Lower lobe of right lung (tissue), 2 donors: Measurements from ENCODE around the gene MYOF. TPM values are rescaled to one million over a fixed set of nuclear protein-coding genes. Genes with fewer than 3 reads are reported as not detected.

Experiments used
- ATAC-seq, 2 donors: fragments of 200-7000 bp; cut with Tn5 transposase; one replicate each; pipeline ENCODE4 v1.9.1; 2020 to 2022; ENCODE audit warnings: mild to moderate bottlenecking in 2 of 2, moderate library complexity in 2 of 2
- DNase-seq: peaks from one replicate; pipeline ENCODE4 v3.0.0-alpha.2; 2020
- H3K27ac ChIP-seq: fragments of 200-600 bp; one replicate; pipeline ENCODE4 v1.8.0; 2022
- H3K27me3 ChIP-seq: fragments of 200-600 bp; one replicate; pipeline ENCODE4 v1.8.0; 2022; ENCODE audit warnings: low read depth
- H3K36me3 ChIP-seq: fragments of 200-600 bp; one replicate; pipeline ENCODE4 v1.8.0; 2022; ENCODE audit warnings: mild to moderate bottlenecking
- H3K4me1 ChIP-seq: fragments of 200-600 bp; one replicate; pipeline ENCODE4 v1.8.0; 2022
- H3K4me3 ChIP-seq: fragments of 200-600 bp; one replicate; pipeline ENCODE4 v1.8.0; 2022; ENCODE audit warnings: mild to moderate bottlenecking
- H3K9me3 ChIP-seq: fragments of 200-600 bp; one replicate; pipeline ENCODE4 v1.8.0; 2022
- intact Hi-C: fragments of 100-400 bp; cut with DNase I; formaldehyde crosslinking; loops from one replicate; pipeline ENCODE4 v1.11.0; 2022
- total RNA-seq: library from RNA; stranded (reverse); fragmentation: NEBNext Ultra II Directional; extraction: Animal tissue kit (Norgen Biotek cat#: 25700); gene quantifications from one replicate; pipeline ENCODE4 v1.2.1, GENCODE V29; 2021
- TF ChIP-seq, protein P1 (sequence below): fragments of 200-600 bp; IDR thresholded peaks from one replicate; pipeline ENCODE4 v1.8.0; 2022; ENCODE audit warnings: antibody characterized with exemption, mild to moderate bottlenecking
- donor health status: DM: no; HTN: yes; CAD: no; lungs with severe emphysema.

MYOF gene
- total RNA-seq, 1 donor from 2014 or later, result 127 TPM

DNA sequence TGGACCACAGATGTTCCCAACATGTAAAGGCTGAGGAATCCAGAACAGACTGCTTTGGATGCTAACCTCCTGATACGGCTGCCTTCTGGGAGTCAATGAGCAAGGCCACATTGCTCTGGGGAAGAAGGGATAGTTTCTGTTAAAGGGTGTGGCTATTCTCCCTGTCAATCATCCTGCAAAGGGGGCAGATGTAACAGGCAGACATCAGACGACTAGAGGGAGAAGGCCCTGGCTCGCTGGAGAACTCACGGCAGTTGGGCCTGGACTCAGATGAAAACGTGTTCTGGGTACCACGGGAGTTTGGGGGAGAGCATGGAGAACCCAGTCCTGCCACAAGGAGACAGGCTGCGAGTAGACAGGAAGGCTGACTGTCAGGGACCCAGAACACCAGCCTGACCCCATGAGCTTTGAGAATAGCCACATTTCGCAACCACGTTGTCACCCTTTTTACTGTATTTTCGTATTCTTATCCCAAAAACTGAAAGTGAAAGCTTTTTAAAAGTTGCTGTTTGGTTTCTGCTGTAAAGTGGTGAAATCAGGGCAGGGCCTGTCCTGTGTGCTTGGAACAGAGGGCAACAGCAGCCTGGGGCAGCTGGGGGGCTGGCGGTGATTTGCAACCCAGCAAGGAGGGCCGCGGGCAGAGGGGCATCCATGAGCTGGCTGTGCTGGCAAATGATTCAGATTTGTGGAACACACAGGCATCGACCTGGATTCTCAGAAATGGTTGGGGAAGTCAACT lies 95.3 kb downstream of the MYOF start:
- ATAC-seq, result peak; percentile 46 to 73
- Histone ChIP-seq H3K9me3 (no peaks in the 10 kb centered on the region), H3K27me3 (no peaks in the 10 kb centered on the region), H3K36me3 (peaks cover 34% of the 10 kb centered on the region), H3K4me1 (peaks cover 15% of the 10 kb centered on the region), H3K27ac (peak overlapping the region; percentile 82), H3K4me3 (peak overlapping the region; percentile 10)
- intact Hi-C loops, result no loop called here
- TF ChIP-seq, protein P1, sequence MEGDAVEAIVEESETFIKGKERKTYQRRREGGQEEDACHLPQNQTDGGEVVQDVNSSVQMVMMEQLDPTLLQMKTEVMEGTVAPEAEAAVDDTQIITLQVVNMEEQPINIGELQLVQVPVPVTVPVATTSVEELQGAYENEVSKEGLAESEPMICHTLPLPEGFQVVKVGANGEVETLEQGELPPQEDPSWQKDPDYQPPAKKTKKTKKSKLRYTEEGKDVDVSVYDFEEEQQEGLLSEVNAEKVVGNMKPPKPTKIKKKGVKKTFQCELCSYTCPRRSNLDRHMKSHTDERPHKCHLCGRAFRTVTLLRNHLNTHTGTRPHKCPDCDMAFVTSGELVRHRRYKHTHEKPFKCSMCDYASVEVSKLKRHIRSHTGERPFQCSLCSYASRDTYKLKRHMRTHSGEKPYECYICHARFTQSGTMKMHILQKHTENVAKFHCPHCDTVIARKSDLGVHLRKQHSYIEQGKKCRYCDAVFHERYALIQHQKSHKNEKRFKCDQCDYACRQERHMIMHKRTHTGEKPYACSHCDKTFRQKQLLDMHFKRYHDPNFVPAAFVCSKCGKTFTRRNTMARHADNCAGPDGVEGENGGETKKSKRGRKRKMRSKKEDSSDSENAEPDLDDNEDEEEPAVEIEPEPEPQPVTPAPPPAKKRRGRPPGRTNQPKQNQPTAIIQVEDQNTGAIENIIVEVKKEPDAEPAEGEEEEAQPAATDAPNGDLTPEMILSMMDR, result peak; percentile 9
- DNase-seq, result peak; percentile 57

DNA sequence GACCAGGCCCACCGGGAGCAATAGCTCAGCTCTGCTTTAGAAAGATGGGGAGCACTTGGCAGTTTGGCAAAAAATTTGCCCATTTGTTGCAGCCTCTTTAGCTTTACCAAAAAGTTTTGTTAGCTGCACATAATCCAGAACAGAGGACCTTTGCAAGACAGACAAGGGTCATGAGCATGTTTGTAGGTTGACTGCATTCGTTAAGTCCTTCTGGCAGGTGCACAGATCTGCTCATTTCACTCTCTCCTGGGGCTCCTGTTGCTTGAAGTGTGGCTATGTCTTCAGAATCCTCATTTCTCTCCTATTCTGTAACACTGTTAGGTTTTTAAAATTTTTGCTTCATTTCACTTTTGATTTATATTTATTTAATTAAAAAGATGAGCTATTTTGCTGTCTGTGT lies 96.8 kb downstream of the MYOF start:
- peaks cover 49% of the 10 kb centered on the region for H3K36me3 ChIP-seq
- no peak for ATAC-seq
- no peak for DNase-seq
- no peak overlapping the region for H3K27ac ChIP-seq
- TF ChIP-seq, protein P1, result no peak
- intact Hi-C loops, result no loop called here
- H3K27me3 ChIP-seq, result no peaks in the 10 kb centered on the region
- peaks cover 10% of the 10 kb centered on the region for H3K4me1 ChIP-seq
- no peak overlapping the region for H3K4me3 ChIP-seq
- H3K9me3 ChIP-seq, result no peaks in the 10 kb centered on the region

DNA sequence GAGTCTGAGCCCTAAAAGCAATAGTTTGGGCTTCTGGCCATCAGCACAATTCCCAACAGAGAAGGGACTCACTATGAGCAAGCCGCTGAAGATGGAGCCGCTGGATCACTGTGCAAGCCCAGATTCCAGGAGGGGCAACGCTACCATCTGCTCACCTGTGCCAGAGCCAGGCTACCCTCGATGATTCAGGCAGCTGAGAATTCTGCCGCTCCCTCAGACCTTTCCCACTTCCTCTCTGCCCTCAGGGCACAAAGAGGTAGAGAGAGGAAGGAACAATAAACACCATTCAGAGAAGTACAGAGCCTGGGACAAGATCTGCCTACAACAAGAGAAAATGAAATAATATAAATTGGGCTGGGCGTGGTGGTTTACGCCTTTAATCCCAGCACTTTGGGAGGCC lies 98.1 kb downstream of the MYOF start:
- intact Hi-C loops, result no loop called here
- no peak for DNase-seq

DNA sequence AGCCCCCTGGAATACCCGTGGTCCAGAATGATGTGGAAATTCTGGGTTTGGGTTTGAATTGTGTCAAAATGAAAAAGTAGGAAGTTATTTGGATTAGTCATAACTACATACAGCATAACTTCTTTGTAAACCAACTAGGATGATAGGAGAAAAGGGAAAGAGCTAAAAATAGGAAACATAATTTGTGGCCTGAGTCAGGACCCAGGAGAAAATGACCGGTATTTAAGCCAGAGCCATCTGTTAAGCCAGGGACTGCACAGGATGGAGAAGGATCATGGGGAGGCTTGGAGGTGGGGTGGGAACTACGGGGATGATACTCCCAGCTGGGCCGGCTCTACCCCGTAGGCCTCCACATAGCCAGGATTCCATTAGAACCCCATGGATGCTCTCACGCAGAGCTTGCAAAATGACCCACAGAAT lies 98.6 kb downstream of the MYOF start:
- no peak for DNase-seq
- no peak overlapping the region for H3K4me3 ChIP-seq
- peaks cover 17% of the 10 kb centered on the region for H3K4me1 ChIP-seq
- H3K27me3 ChIP-seq, result no peaks in the 10 kb centered on the region
- peak in 1 of 2 donors; percentile 24 for ATAC-seq
- TF ChIP-seq, protein P1, result no peak
- H3K36me3 ChIP-seq, result peaks cover 60% of the 10 kb centered on the region
- intact Hi-C loops, result no loop called here
- no peak overlapping the region for H3K27ac ChIP-seq
- no peaks in the 10 kb centered on the region for H3K9me3 ChIP-seq

More for the DNA sequence above, 98.1 kb downstream of the MYOF start:
- TF ChIP-seq, protein P1, result no peak
- peaks cover 62% of the 10 kb centered on the region for H3K36me3 ChIP-seq
- ATAC-seq, result no peak
- no peak overlapping the region for H3K27ac ChIP-seq
- H3K9me3 ChIP-seq, result no peaks in the 10 kb centered on the region
- H3K4me3 ChIP-seq, result no peak overlapping the region
- H3K27me3 ChIP-seq, result no peaks in the 10 kb centered on the region
- peaks cover 17% of the 10 kb centered on the region for H3K4me1 ChIP-seq

DNA sequence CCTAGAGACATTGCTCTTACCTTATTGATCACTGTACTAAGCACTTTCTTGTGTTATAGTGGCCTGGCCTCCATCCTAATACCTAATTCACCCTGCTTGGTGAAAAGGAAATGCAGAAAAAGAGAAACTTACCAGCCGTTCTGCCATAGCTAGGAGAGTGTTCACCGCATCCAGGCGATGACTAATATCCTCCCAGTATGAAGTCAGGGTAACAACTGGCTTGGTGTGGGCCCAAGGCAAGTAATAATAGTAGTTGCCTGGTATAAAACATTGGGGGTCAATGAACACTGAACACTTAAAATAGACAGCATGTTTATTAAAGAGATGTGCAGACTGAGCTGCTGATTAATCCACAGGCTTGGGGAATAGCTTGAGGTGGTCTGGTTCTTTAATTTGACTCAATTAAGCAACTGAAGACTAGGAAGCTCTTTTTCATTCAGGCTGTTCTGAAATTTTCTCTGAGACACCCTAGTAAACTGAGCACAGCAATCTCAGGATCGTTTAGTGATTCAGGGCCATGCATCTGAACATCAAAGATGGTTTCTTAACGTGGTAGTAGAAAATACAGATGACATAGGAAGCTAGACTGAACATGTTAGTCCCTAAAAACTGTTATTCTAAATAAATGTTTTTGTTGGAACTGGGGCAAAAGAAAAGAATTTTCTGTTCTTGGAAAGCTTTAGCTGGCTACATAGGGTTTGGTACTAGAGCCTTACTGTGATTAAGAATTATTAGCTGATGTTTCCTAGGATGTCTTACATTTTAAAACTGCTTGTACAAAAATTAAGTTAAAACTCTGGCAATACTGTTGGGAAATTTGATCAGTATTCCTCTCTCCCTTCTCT lies 102.2 kb downstream of the MYOF start:
- Histone ChIP-seq H3K27ac (no peak overlapping the region), H3K36me3 (peaks cover 40% of the 10 kb centered on the region), H3K4me1 (peaks cover 24% of the 10 kb centered on the region), H3K27me3 (no peaks in the 10 kb centered on the region), H3K4me3 (no peak overlapping the region), H3K9me3 (no peaks in the 10 kb centered on the region)
- no peak for DNase-seq
- ATAC-seq, result no peak
- intact Hi-C loops, result loop anchor here (5.0 kb wide), 1 partner anchor 102 kb away; the partner anchor contains the start of gene MYOF
- TF ChIP-seq, protein P1, result no peak
